COLO829 (cell line): Measurements from ENCODE around the gene CPLX3.

Experiments used
- DNase-seq: peaks from one replicate; pipeline ENCODE4 v3.0.0; 2012; ENCODE audit warnings: low spot score

Gene CPLX3

GRCh38 chr15:74844319-74845207, 18.1 kb downstream of the CPLX3 start:
- no peak for DNase-seq

GRCh38 chr15:74845208-74845568, 18.8 kb downstream of the CPLX3 start:
- no peak for DNase-seq

- no peak for DNase-seq
Observed at GRCh38 chr15:74845581-74845980, 19.2 kb downstream of the CPLX3 start.

GRCh38 chr15:74847432-74847831, 21.0 kb downstream of the CPLX3 start:
- no peak for DNase-seq

- no peak for DNase-seq
Observed at GRCh38 chr15:74850393-74850792, 24.0 kb downstream of the CPLX3 start.

GRCh38 chr15:74851960-74852359, 25.5 kb downstream of the CPLX3 start:
- no peak for DNase-seq

- no peak for DNase-seq
Observed at GRCh38 chr15:74854453-74855022, 28.1 kb downstream of the CPLX3 start.

GRCh38 chr15:74855857-74856256, 29.4 kb downstream of the CPLX3 start:
- no peak for DNase-seq

- no peak for DNase-seq
Observed at GRCh38 chr15:74856537-74856936, 30.1 kb downstream of the CPLX3 start.

- no peak for DNase-seq
Observed at GRCh38 chr15:74857082-74857655, 30.7 kb downstream of the CPLX3 start.

- no peak for DNase-seq
Observed at GRCh38 chr15:74857671-74858368, 31.4 kb downstream of the CPLX3 start.

- no peak for DNase-seq
Observed at GRCh38 chr15:74858369-74858740, 31.9 kb downstream of the CPLX3 start.

GRCh38 chr15:74863239-74864056, 37.0 kb downstream of the CPLX3 start:
- no peak for DNase-seq

- no peak for DNase-seq
Observed at GRCh38 chr15:74864296-74864695, 37.9 kb downstream of the CPLX3 start.

- no peak for DNase-seq
Observed at GRCh38 chr15:74865316-74865715, 38.9 kb downstream of the CPLX3 start.

GRCh38 chr15:74866090-74866489, 39.7 kb downstream of the CPLX3 start:
- no peak for DNase-seq

GRCh38 chr15:74867466-74868038, 41.1 kb downstream of the CPLX3 start:
- no peak for DNase-seq

GRCh38 chr15:74868059-74868458, 41.6 kb downstream of the CPLX3 start:
- DNase-seq = no peak

- DNase-seq = no peak
Observed at GRCh38 chr15:74869372-74869725, 42.9 kb downstream of the CPLX3 start.

- DNase-seq = no peak
Observed at GRCh38 chr15:74869726-74870407, 43.4 kb downstream of the CPLX3 start.
